Keratinocyte (primary cell): ENCODE results near the gene ERN2.

Experiments
- CTCF ChIP-seq, 3 experiments: IDR thresholded peaks in 1 of 3; conservative IDR thresholded peaks in 1 of 3; optimal IDR thresholded peaks in 1 of 3; 2 replicates in 2 of 3; 3 replicates in 1 of 3; pipeline versions ENCODE3 to v1.5.1; 2011; ENCODE audit warnings: low read length in 3 of 3, mild to moderate bottlenecking in 3 of 3, moderate library complexity in 2 of 3, control low read depth in 1 of 3, inconsistent platforms in 1 of 3; ENCODE audit not compliant: insufficient read depth in 2 of 3; ENCODE audit errors: extremely low read depth in 1 of 3
- EZH2 ChIP-seq: IDR thresholded peaks from one replicate; pipeline ENCODE4 v1.6.1; 2012; ENCODE audit warnings: inconsistent platforms, mild to moderate bottlenecking, low read length, moderate library complexity

- no peak for TF ChIP-seq CTCF (optimal IDR thresholded peaks at IDR 0.05 in 1 of 3, IDR thresholded peaks at IDR 0.05 in 1 of 3, conservative IDR thresholded peaks at IDR 0.05 in 1 of 3; ENCODE audit: extremely low read depth in 1 of 3, insufficient read depth in 2 of 3, low read length in 3 of 3)
- TF ChIP-seq EZH2 = no peak
Measured at GRCh38 chr16:23695756-23696155, 17.3 kb downstream of the ERN2 start.
